ENCODE data around the gene CAD. TPM values are rescaled to one million over a fixed set of nuclear protein-coding genes. Genes with fewer than 3 reads are reported as not detected.

Gene CAD
- total RNA-seq, 2 donors from 2014 or later = 18.4 to 36.9 TPM

Other genes with a start within 250 kb of the CAD start
- 10 to 100 TPM in 1 of 2 donors, 1 to 10 TPM in 1; 9.3 to 15.8 TPM for gene MAPRE3, start 246.7 kb upstream of the CAD start, total RNA-seq
- gene TMEM214, start 184.4 kb upstream of the CAD start, total RNA-seq = 100 to 1,000 TPM in 1 of 2 donors, 10 to 100 TPM in 1; 59.9 to 119 TPM
- 10 to 100 TPM in 1 of 2 donors, 1 to 10 TPM in 1; 5.6 to 12.2 TPM for gene AGBL5, start 165.7 kb upstream of the CAD start, total RNA-seq
- 100 to 1,000 TPM; 103 to 129 TPM for gene OST4, start 145.7 kb upstream of the CAD start, total RNA-seq
- gene EMILIN1, start 138.8 kb upstream of the CAD start, total RNA-seq = 10 to 100 TPM; 21.8 to 24.1 TPM
- gene KHK, start 130.6 kb upstream of the CAD start, total RNA-seq = 1 to 10 TPM; 4.2 to 7.3 TPM
- gene CGREF1, start 98.2 kb upstream of the CAD start, total RNA-seq = 1 to 10 TPM; 1.0 to 3.0 TPM
- under 1 TPM in 1 of 2 donors, not detected in 1; 0.33 TPM for gene ABHD1, start 93.6 kb upstream of the CAD start, total RNA-seq
- 100 to 1,000 TPM in 1 of 2 donors, 10 to 100 TPM in 1; 56.3 to 103 TPM for gene PREB, start 82.7 kb upstream of the CAD start, total RNA-seq
- gene PRR30, start 78.0 kb upstream of the CAD start, total RNA-seq = not detected
- gene TCF23, start 68.4 kb upstream of the CAD start, total RNA-seq = under 1 TPM; under 0.01 to 0.66 TPM
- gene ATRAID, start 5.3 kb upstream of the CAD start, total RNA-seq = 10 to 100 TPM; 69.2 to 75.0 TPM
- gene SLC5A6, start 5.1 kb upstream of the CAD start, total RNA-seq = 10 to 100 TPM; 17.4 to 34.6 TPM
- gene SLC30A3, start 45.7 kb downstream of the CAD start, total RNA-seq = not detected
- 1 to 10 TPM in 1 of 2 donors, not detected in 1; 1.3 TPM for gene DNAJC5G, start 58.1 kb downstream of the CAD start, total RNA-seq
- under 1 TPM in 1 of 2 donors, not detected in 1; 0.26 TPM for gene TRIM54, start 65.1 kb downstream of the CAD start, total RNA-seq
- gene UCN, start 91.1 kb downstream of the CAD start, total RNA-seq = 1 to 10 TPM in 1 of 2 donors, not detected in 1; 2.9 TPM
- 10 to 100 TPM; 56.7 to 64.3 TPM for gene MPV17, start 105.7 kb downstream of the CAD start, total RNA-seq
- 10 to 100 TPM; 26.2 to 73.2 TPM for gene GTF3C2, start 139.4 kb downstream of the CAD start, total RNA-seq
- gene EIF2B4, start 153.0 kb downstream of the CAD start, total RNA-seq = 10 to 100 TPM; 24.9 to 39.2 TPM
- 10 to 100 TPM; 50.4 to 70.8 TPM for gene SNX17, start 153.2 kb downstream of the CAD start, total RNA-seq
- gene ZNF513, start 163.4 kb downstream of the CAD start, total RNA-seq = 10 to 100 TPM; 11.7 to 22.1 TPM
- gene PPM1G, start 192.2 kb downstream of the CAD start, total RNA-seq = 10 to 100 TPM; 36.3 to 49.4 TPM
- gene NRBP1, start 211.3 kb downstream of the CAD start, total RNA-seq = 10 to 100 TPM; 34.2 to 36.6 TPM
- 10 to 100 TPM; 11.9 to 25.2 TPM for gene KRTCAP3, start 225.0 kb downstream of the CAD start, total RNA-seq